Astrocyte (in vitro differentiated cells and primary cell): ENCODE data around the gene RAPGEF4. TPM values are rescaled to one million over a fixed set of nuclear protein-coding genes. Genes with fewer than 3 reads are reported as not detected.

Experiments used
- DNase-seq: peaks from one replicate; pipeline ENCODE4 v3.0.0-alpha.2; 2010; ENCODE audit warnings: low read depth
- FAIRE-seq: peaks from 2 replicates; lab custom pipeline; 2011; peaks lifted over from hg19 to GRCh38; lab: Jason Lieb, UNC
- H2AFZ ChIP-seq: 2 replicates; pipeline ENCODE4 v1.6.0; 2012; ENCODE audit warnings: low read depth, low read length, inconsistent platforms
- H3K27ac ChIP-seq: 2 replicates; pipeline ENCODE4 v1.5.1; 2011; ENCODE audit warnings: low read depth, low read length, inconsistent platforms
- H3K27me3 ChIP-seq: 2 replicates; pipeline ENCODE4 v1.6.0; 2011; ENCODE audit warnings: low read length, inconsistent platforms; ENCODE audit not compliant: insufficient read depth
- H3K36me3 ChIP-seq: 2 replicates; pipeline ENCODE4 v1.5.1; 2011; ENCODE audit warnings: low read length, inconsistent platforms; ENCODE audit not compliant: insufficient read depth
- H3K4me1 ChIP-seq: 2 replicates; pipeline ENCODE4 v1.5.1; 2011; ENCODE audit warnings: low read length, inconsistent platforms; ENCODE audit not compliant: insufficient read depth
- H3K4me2 ChIP-seq: 2 replicates; pipeline ENCODE4 v1.6.0; 2012; ENCODE audit warnings: low read length, inconsistent platforms
- H3K4me3 ChIP-seq: 2 replicates; pipeline ENCODE4 v1.5.1; 2011; ENCODE audit warnings: low read depth, mild to moderate bottlenecking, low read length, inconsistent platforms; ENCODE audit not compliant: insufficient read depth
- H3K79me2 ChIP-seq: 2 replicates; pipeline ENCODE4 v1.6.0; 2012; ENCODE audit warnings: mild to moderate bottlenecking, low read length, inconsistent platforms; ENCODE audit not compliant: insufficient read depth
- H3K9ac ChIP-seq: 2 replicates; pipeline ENCODE4 v1.6.0; 2012; ENCODE audit warnings: mild to moderate bottlenecking, low read length, inconsistent platforms
- H3K9me3 ChIP-seq: 2 replicates; pipeline ENCODE4 v1.5.1; 2012; ENCODE audit warnings: low read depth, mild to moderate bottlenecking, low read length, inconsistent platforms; ENCODE audit not compliant: insufficient read depth
- H4K20me1 ChIP-seq: 2 replicates; pipeline ENCODE4 v1.6.0; 2012; ENCODE audit warnings: low read length, inconsistent platforms; ENCODE audit not compliant: insufficient read depth
- H3K27ac Mint-ChIP-seq: one replicate; pipeline ENCODE4 v1.8.0; 2021; ENCODE audit warnings: mild to moderate bottlenecking, mixed read lengths; ENCODE audit not compliant: unreplicated experiment
- H3K27me3 Mint-ChIP-seq: one replicate; pipeline ENCODE4 v1.8.0; 2021; ENCODE audit warnings: low read depth, mixed read lengths; ENCODE audit not compliant: unreplicated experiment
- H3K36me3 Mint-ChIP-seq: one replicate; pipeline ENCODE4 v1.8.0; 2021; ENCODE audit warnings: low read depth, mixed read lengths; ENCODE audit not compliant: unreplicated experiment
- H3K4me1 Mint-ChIP-seq: one replicate; pipeline ENCODE4 v1.8.0; 2021; ENCODE audit warnings: low read depth, mixed read lengths; ENCODE audit not compliant: unreplicated experiment
- H3K4me3 Mint-ChIP-seq: one replicate; pipeline ENCODE4 v1.8.0; 2021; ENCODE audit warnings: mild to moderate bottlenecking, moderate library complexity, mixed read lengths; ENCODE audit not compliant: unreplicated experiment
- H3K9me3 Mint-ChIP-seq: one replicate; pipeline ENCODE4 v1.8.0; 2021; ENCODE audit warnings: mild to moderate bottlenecking, mixed read lengths; ENCODE audit not compliant: unreplicated experiment
- EZH2 ChIP-seq: IDR thresholded peaks from 2 replicates; pipeline ENCODE4 v1.6.1; 2012; ENCODE audit warnings: mild to moderate bottlenecking, low read length, inconsistent platforms; ENCODE audit not compliant: insufficient read depth
- total RNA-seq: library from RNA; stranded (reverse); gene quantifications from 2 replicates; pipeline ENCODE4 v1.2.1, GENCODE V29; 2021
- TF ChIP-seq, protein P1 (sequence below): IDR thresholded peaks from 2 replicates; pipeline ENCODE4 v1.5.1; 2011; ENCODE audit warnings: low read depth, mild to moderate bottlenecking, inconsistent platforms, low read length, moderate library complexity; ENCODE audit not compliant: insufficient read depth

Gene RAPGEF4
- total RNA-seq, 1 donor from 2014 or later: 1.1 TPM

DNA sequence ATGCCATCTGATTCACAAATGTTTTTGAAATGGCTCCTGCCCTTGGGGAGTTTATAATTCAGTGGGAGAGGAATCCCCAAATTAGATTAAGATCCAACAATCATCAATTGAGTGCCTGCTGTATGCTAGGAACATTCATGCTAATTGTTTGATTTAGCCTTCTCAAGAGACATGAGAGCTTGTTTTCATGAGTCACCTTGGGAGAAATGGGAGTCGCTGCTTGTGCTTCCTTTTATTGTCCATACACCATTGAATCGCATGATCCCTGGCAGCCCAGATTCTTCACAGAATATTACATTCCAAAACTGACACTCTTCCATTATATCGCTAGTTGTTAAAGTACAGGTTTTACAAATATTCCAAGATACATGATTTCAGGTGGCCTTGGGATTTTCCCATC is 234.0 kb downstream of the RAPGEF4 start:
- Mint-ChIP-seq H3K27ac (no peak overlapping the region), H3K27me3 (peaks cover 3% of the 10 kb centered on the region), H3K9me3 (no peaks in the 10 kb centered on the region), H3K4me3 (no peak overlapping the region), H3K4me1 (peaks cover 11% of the 10 kb centered on the region), H3K36me3 (no peaks in the 10 kb centered on the region)
- TF ChIP-seq, protein P1, sequence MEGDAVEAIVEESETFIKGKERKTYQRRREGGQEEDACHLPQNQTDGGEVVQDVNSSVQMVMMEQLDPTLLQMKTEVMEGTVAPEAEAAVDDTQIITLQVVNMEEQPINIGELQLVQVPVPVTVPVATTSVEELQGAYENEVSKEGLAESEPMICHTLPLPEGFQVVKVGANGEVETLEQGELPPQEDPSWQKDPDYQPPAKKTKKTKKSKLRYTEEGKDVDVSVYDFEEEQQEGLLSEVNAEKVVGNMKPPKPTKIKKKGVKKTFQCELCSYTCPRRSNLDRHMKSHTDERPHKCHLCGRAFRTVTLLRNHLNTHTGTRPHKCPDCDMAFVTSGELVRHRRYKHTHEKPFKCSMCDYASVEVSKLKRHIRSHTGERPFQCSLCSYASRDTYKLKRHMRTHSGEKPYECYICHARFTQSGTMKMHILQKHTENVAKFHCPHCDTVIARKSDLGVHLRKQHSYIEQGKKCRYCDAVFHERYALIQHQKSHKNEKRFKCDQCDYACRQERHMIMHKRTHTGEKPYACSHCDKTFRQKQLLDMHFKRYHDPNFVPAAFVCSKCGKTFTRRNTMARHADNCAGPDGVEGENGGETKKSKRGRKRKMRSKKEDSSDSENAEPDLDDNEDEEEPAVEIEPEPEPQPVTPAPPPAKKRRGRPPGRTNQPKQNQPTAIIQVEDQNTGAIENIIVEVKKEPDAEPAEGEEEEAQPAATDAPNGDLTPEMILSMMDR: no peak
- Histone ChIP-seq H3K4me2 (no peak overlapping the region), H3K36me3 (no peaks in the 10 kb centered on the region), H2AFZ (no peak overlapping the region), H3K4me1 (peaks cover 15% of the 10 kb centered on the region), H4K20me1 (no peaks in the 10 kb centered on the region), H3K9me3 (no peaks in the 10 kb centered on the region), H3K27ac (no peak overlapping the region), H3K9ac (no peak overlapping the region), H3K27me3 (no peaks in the 10 kb centered on the region), H3K79me2 (no peaks in the 10 kb centered on the region), H3K4me3 (no peak overlapping the region)
- no peak for FAIRE-seq
- no peak for DNase-seq

DNA sequence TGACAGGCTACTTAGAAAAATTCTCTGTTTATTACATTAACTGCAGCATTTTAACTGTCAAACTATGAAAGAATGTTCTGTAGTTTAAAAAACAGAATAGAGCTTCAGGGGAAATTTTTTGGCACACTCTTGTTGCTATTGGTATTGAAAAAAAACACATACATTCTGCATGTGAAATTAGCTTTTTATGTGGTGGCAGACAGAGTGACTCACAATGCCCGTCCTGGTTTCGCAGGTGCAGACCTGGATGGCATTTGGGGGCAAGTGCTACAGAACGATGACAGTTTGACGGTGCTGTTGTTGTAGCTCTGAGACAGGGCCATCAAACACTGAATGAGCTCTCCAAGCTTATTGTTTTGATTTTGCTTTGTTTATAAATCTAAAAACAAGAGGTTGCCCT is 235.0 kb downstream of the RAPGEF4 start:
- H3K27me3 Mint-ChIP-seq: peaks cover 3% of the 10 kb centered on the region
- H2AFZ ChIP-seq: no peak overlapping the region
- no peak overlapping the region for H3K4me3 Mint-ChIP-seq
- H3K9me3 ChIP-seq: no peaks in the 10 kb centered on the region
- H3K4me1 ChIP-seq: peaks cover 15% of the 10 kb centered on the region
- H3K27ac ChIP-seq: no peak overlapping the region
- no peak for DNase-seq
- H3K9ac ChIP-seq: no peak overlapping the region
- TF ChIP-seq, protein P1: no peak
- no peak for TF ChIP-seq EZH2
- H3K36me3 Mint-ChIP-seq: no peaks in the 10 kb centered on the region
- H3K36me3 ChIP-seq: no peaks in the 10 kb centered on the region
- FAIRE-seq: no peak
- H3K4me1 Mint-ChIP-seq: peaks cover 11% of the 10 kb centered on the region
- no peak overlapping the region for H3K4me2 ChIP-seq
- no peaks in the 10 kb centered on the region for H3K9me3 Mint-ChIP-seq
- no peaks in the 10 kb centered on the region for H3K27me3 ChIP-seq
- no peaks in the 10 kb centered on the region for H3K79me2 ChIP-seq
- H4K20me1 ChIP-seq: no peaks in the 10 kb centered on the region
- no peak overlapping the region for H3K4me3 ChIP-seq
- H3K27ac Mint-ChIP-seq: no peak overlapping the region

DNA sequence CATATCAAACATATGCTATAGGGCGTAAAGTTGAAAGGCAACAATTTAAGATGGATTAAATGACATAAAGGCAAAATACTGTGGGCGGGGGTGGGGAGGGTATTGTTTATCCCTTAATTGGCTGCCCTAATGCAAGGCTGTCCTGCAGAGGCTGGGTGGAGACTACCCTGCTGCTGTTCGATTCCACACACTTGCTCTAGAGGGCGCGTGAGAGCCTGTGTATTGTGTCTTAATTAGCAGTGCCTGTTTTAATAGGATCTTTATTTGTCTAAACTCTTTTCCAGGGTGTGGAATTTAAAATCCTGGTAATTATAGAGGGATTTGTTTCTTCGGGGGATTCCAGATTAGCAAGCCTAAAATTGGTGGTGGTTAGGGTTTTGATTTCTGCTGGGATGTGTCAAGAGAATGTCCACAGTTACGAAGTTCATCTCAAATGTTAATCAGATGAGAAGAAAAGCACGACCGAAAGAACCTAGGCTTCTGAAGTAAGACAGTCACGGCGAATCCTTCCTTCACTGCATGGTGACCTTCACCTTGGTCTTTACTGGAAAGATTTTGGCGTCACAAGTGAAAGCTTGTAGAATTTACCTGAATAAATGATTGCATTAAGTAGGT is 236.5 kb downstream of the RAPGEF4 start:
- DNase-seq: no peak

More for the DNA sequence above, 236.5 kb downstream of the RAPGEF4 start:
- Histone ChIP-seq H3K4me3 (no peak overlapping the region), H3K4me1 (peaks cover 15% of the 10 kb centered on the region), H3K36me3 (no peaks in the 10 kb centered on the region), H4K20me1 (no peaks in the 10 kb centered on the region), H3K79me2 (no peaks in the 10 kb centered on the region), H2AFZ (no peak overlapping the region), H3K9me3 (no peaks in the 10 kb centered on the region), H3K27me3 (peaks cover 5% of the 10 kb centered on the region), H3K9ac (no peak overlapping the region), H3K4me2 (no peak overlapping the region), H3K27ac (no peak overlapping the region)
- Mint-ChIP-seq H3K36me3 (no peaks in the 10 kb centered on the region), H3K4me1 (peaks cover 7% of the 10 kb centered on the region), H3K4me3 (no peak overlapping the region), H3K27ac (no peak overlapping the region), H3K27me3 (peaks cover 2% of the 10 kb centered on the region), H3K9me3 (no peaks in the 10 kb centered on the region)
- no peak for FAIRE-seq
- no peak for TF ChIP-seq EZH2
- TF ChIP-seq, protein P1: peak; percentile 57
